IMR-90 (cell line): ENCODE measurements around the gene TMEM60. TPM values are rescaled to one million over a fixed set of nuclear protein-coding genes. Genes with fewer than 3 reads are reported as not detected.

Experiments used
- ATAC-seq: fragments of 200-7000 bp; cut with Tn5 transposase; 2 replicates; pipeline ENCODE4 v1.9.1; 2020; ENCODE audit warnings: low read depth, mild to moderate bottlenecking, moderate library complexity
- BruUV-seq: library from RNA; stranded (reverse); fragments of 400-500 nt; replicated peaks from 2 replicates; lab custom pipeline; 2021; lab: Mats Ljungman, UMichigan
- CTCF ChIA-PET: fragments of 300-600 bp; formaldehyde crosslinking; extraction: SDS; loops from one replicate; lab custom pipeline; 2021; ENCODE audit warnings: antibody characterized with exemption; lab: Yijun Ruan, JAX
- POLR2A ChIA-PET: fragments of 300-600 bp; sonication (Branson Sonifier 250); formaldehyde crosslinking; loops from one replicate; lab custom pipeline; 2022; ENCODE audit warnings: antibody characterized with exemption; ENCODE audit not compliant: unreplicated experiment; lab: Charles Lee
- DNase-seq: peaks from one replicate; pipeline ENCODE4 v3.0.0; 2013
- H2AFZ ChIP-seq: replicated peaks from 2 replicates; pipeline ENCODE3; 2013; ENCODE audit warnings: low read length, mild to moderate bottlenecking; ENCODE audit not compliant: poor library complexity
- H2AK5ac ChIP-seq: 2 replicates; pipeline ENCODE4 v1.6.1; 2013; ENCODE audit warnings: low read depth, low read length, inconsistent platforms
- H2AK9ac ChIP-seq: replicated peaks from 2 replicates; pipeline ENCODE3; 2013; ENCODE audit warnings: mild to moderate bottlenecking, low read depth, low read length, moderate library complexity; ENCODE audit not compliant: poor library complexity
- H2BK120ac ChIP-seq: 2 replicates; pipeline ENCODE4 v1.6.1; 2013; ENCODE audit warnings: low read depth, low read length, inconsistent platforms
- H2BK15ac ChIP-seq: 3 replicates; pipeline ENCODE4 v1.6.1; 2013; ENCODE audit warnings: low read depth, low read length, inconsistent platforms
- H2BK20ac ChIP-seq: 2 replicates; pipeline ENCODE4 v1.6.1; 2013; ENCODE audit warnings: low read depth, mild to moderate bottlenecking, inconsistent platforms, low read length, moderate library complexity
- H2BK5ac ChIP-seq: 2 replicates; pipeline ENCODE4 v1.6.1; 2013; ENCODE audit warnings: mild to moderate bottlenecking, low read depth, low read length, inconsistent platforms; ENCODE audit not compliant: poor library complexity, severe bottlenecking
- H3K14ac ChIP-seq: replicated peaks from 2 replicates; pipeline ENCODE4 v1.6.1; 2013; ENCODE audit warnings: low read depth, low read length, inconsistent platforms
- H3K18ac ChIP-seq: 2 replicates; pipeline ENCODE4 v1.6.1; 2013; ENCODE audit warnings: low read depth, low read length, control low read depth
- H3K23ac ChIP-seq: 2 replicates; pipeline ENCODE4 v1.6.1; 2013; ENCODE audit warnings: low read depth, low read length, inconsistent platforms
- H3K27ac ChIP-seq: 2 replicates; pipeline ENCODE4 v1.5.1; 2013; ENCODE audit warnings: mild to moderate bottlenecking, control low read depth, low read length; ENCODE audit not compliant: insufficient read depth
- H3K27me3 ChIP-seq: 2 replicates; pipeline ENCODE4 v1.6.1; 2013; ENCODE audit warnings: low read length; ENCODE audit not compliant: control insufficient read depth, insufficient read depth
- H3K36me3 ChIP-seq: 2 replicates; pipeline ENCODE4 v1.6.1; 2013; ENCODE audit warnings: low read length, mixed read lengths; ENCODE audit not compliant: control insufficient read depth, insufficient read depth
- H3K4ac ChIP-seq: 2 replicates; pipeline ENCODE4 v1.6.1; 2013; ENCODE audit warnings: low read depth, low read length, inconsistent platforms
- H3K4me1 ChIP-seq: 2 replicates; pipeline ENCODE4 v1.6.1; 2013; ENCODE audit warnings: low read length, mixed read lengths; ENCODE audit not compliant: control insufficient read depth, insufficient read depth
- H3K4me2 ChIP-seq: 2 replicates; pipeline ENCODE4 v1.6.1; 2013; ENCODE audit warnings: low read depth, mild to moderate bottlenecking, control low read depth, low read length, moderate library complexity
- H3K4me3 ChIP-seq: 2 replicates; pipeline ENCODE4 v1.5.1; 2013; ENCODE audit warnings: low read depth, mild to moderate bottlenecking, control low read depth, low read length, moderate library complexity; ENCODE audit not compliant: insufficient read depth
- H3K56ac ChIP-seq: 2 replicates; pipeline ENCODE4 v1.6.1; 2013; ENCODE audit warnings: low read length, inconsistent platforms; ENCODE audit not compliant: insufficient read depth; ENCODE audit errors: extremely low read depth
- H3K79me1 ChIP-seq, 2 experiments: 2 replicates each; pipeline ENCODE4 v1.6.1; 2013; ENCODE audit warnings: low read length in 2 of 2, inconsistent platforms in 1 of 2, low read depth in 1 of 2
- H3K9ac ChIP-seq: 2 replicates; pipeline ENCODE4 v1.6.1; 2013; ENCODE audit warnings: low read depth, low read length, control low read depth
- H3K9me1 ChIP-seq: 2 replicates; pipeline ENCODE4 v1.6.1; 2013; ENCODE audit warnings: low read length, inconsistent platforms; ENCODE audit not compliant: insufficient read depth
- H3K9me3 ChIP-seq: 2 replicates; pipeline ENCODE4 v1.6.1; 2013; ENCODE audit warnings: low read length; ENCODE audit not compliant: control insufficient read depth, insufficient read depth
- H4K20me1 ChIP-seq: 2 replicates; pipeline ENCODE4 v1.6.1; 2013; ENCODE audit warnings: low read length, inconsistent platforms; ENCODE audit not compliant: insufficient read depth
- H4K5ac ChIP-seq: 2 replicates; pipeline ENCODE4 v1.6.1; 2013; ENCODE audit warnings: mild to moderate bottlenecking, low read depth, low read length, control low read depth
- H4K8ac ChIP-seq, 2 experiments: 2 replicates each; pipeline ENCODE4 v1.6.1; 2013; ENCODE audit warnings: low read depth in 2 of 2, low read length in 2 of 2, control low read depth in 1 of 2, inconsistent platforms in 1 of 2
- H4K91ac ChIP-seq: 2 replicates; pipeline ENCODE4 v1.6.1; 2013; ENCODE audit warnings: low read depth, low read length, inconsistent platforms; ENCODE audit not compliant: insufficient read depth
- MAZ ChIP-seq: IDR thresholded peaks from 2 replicates; pipeline ENCODE4 v1.6.1; 2012; ENCODE audit warnings: low read depth, mild to moderate bottlenecking, low read length, improper control_type of control experiment, moderate library complexity, borderline replicate concordance
- MXI1 ChIP-seq: IDR thresholded peaks from 2 replicates; pipeline ENCODE4 v1.6.1; 2012; ENCODE audit warnings: low read depth, mild to moderate bottlenecking, low read length, moderate library complexity, borderline replicate concordance
- WGBS, 2 experiments: methylation state at CpG; one replicate each; pipeline versions ENCODE4 v1.1.5 to v1.1.7; 2013; ENCODE audit warnings: missing lambda C conversion rate in 2 of 2; ENCODE audit not compliant: insufficient read length in 1 of 2; ENCODE audit errors: extremely low coverage in 2 of 2; 5-methylcytosine and 5-hydroxymethylcytosine counted together
- dilution Hi-C: fragments of 300-500 bp; cut with HindIII; formaldehyde crosslinking; loops from one replicate; pipeline ENCODE4 v1.14.3; 2018; ENCODE audit warnings: low sequenced_read_pairs; ENCODE audit not compliant: unreplicated experiment
- in situ Hi-C: fragments of 300-500 bp; cut with MboI; formaldehyde crosslinking; loops from 3 replicates; pipeline ENCODE4 v1.14.3; 2019; ENCODE audit warnings: low sequenced_read_pairs, inconsistent platforms, mixed read lengths
- intact Hi-C: fragments of 100-400 bp; cut with micrococcal nuclease; formaldehyde crosslinking; loops from 2 replicates; pipeline ENCODE4 v1.10.0; 2022
- polyA plus RNA-seq, 3 experiments: library from polyadenylated mRNA; depleted of rRNA; stranded (reverse); fragments of >200 nt; gene quantifications; 2 replicates each; pipeline ENCODE4 v1.2.3, GENCODE V29; 2012; ENCODE audit warnings: low replicate concordance in 1 of 3
- total RNA-seq: library from RNA; depleted of rRNA; stranded (reverse); fragments of >200 nt; gene quantifications from 2 replicates; pipeline ENCODE4 v1.2.3, GENCODE V29; 2012

The TMEM60 gene
- total and polyA plus RNA-seq, 2 of the 4 experiments (the other 2 are of a cell fraction): 9.9 to 17.2 TPM

DNA sequence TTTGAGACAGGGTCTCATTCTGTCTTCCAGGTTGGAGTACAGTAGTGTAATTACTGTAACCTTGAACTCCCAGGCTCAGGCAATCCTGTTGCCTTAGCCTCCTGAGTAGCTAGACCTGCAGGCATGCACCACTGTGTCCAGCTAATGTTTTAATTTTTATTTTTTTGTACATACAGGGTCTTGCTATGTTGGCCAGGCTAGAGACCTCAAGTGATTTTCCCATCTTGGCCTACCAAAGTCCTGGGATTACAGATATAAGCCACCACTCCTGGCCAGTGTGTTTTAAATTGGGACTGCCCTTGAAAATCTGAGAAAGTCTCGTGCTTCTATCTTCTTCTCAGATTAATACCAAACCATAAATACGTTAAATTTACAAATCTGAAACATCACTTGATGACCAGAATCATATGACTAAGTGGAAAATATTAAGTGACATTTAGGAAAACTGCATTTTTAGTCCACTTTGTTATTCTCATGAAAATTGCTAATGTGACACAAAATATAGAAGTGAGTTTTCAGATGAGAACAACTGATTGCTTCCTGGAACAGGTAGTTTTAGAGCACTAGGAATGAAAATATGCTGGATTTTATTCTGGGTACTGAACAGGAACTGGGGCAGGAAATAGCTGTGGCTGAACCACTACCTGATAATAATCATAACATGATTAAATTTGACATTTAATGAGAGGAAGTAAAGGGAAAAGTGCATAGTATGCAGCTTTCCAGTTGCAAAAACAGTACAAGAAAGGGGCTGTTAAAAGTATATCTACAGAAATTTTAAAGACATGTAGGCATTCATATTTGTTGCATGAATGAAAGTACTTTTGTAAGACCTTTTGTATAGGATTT is 4.5 kb upstream of the TMEM60 start (continued):
- no peak for TF ChIP-seq MXI1

DNA sequence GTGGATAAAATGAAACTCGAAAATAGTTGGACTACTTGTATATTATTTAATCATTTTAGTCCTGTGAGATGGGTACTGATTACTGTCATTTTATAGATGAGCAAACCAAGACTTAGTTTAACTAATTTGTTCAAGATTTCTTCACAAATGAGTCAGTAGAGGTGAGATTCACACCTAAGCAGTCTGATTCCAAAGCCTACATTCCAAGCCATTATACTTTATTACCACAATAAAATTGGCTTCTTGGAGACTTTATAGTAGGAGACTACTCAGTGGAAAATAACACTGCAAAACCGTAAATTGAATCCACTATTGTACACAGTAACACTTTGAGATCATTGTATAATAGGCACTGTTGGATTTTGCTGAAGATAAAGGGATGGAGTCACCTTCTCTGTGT is 2.5 kb upstream of the TMEM60 start:
- Histone ChIP-seq H4K20me1 (no peaks in the 10 kb centered on the region), H3K27me3 (no peaks in the 10 kb centered on the region), H4K5ac (no peak overlapping the region), H2AFZ (no peak overlapping the region), H3K9ac (no peak overlapping the region), H3K4me3 (no peak overlapping the region), H3K9me1 (0 out of 2 replicates have a peak, but pooled peaks cover 2% of the 10 kb centered on the region), H3K4ac (no peak overlapping the region), H4K91ac (no peak overlapping the region), H3K18ac (no peak overlapping the region), H3K79me1 (peaks cover 17 to 68% of the 10 kb centered on the region in 2 experiments), H3K14ac (no peak overlapping the region), H2AK9ac (no peak overlapping the region), H3K23ac (no peak overlapping the region; the same call in 1 of the 2 replicates), H3K27ac (no peak overlapping the region), H2BK120ac (no peak overlapping the region), H3K36me3 (no peaks in the 10 kb centered on the region), H2BK20ac (no peak overlapping the region), H2BK5ac (no peak overlapping the region), H2BK15ac (no peak overlapping the region), H3K4me2 (no peak overlapping the region), H2AK5ac (no peak overlapping the region), H3K4me1 (peaks cover 6% of the 10 kb centered on the region; the same call in 1 of the 2 replicates), H4K8ac (no peak overlapping the region), H3K56ac (no peak overlapping the region), H3K9me3 (no peaks in the 10 kb centered on the region)
- ATAC-seq: no peak
- in situ Hi-C loops: no loop called here
- ChIA-PET CTCF (no interaction called here), POLR2A (no interaction called here)
- DNase-seq: no peak
- TF ChIP-seq MXI1 (no peak), MAZ (no peak)
- intact Hi-C loops: no loop called here
- WGBS, 2 experiments: no CpG with 5 or more reads among the region's 2 CpGs
- dilution Hi-C loops: no loop called here
- BruUV-seq: no TSS peak
